Measurements from ENCODE around the gene OGFOD3.

The OGFOD3 gene

GRCh38 chr17:82446124-82446523 is 27.7 kb upstream of the OGFOD3 start:
- no peak for DNase-seq

- DNase-seq, result no peak
Measured at GRCh38 chr17:82445542-82445941, 27.2 kb upstream of the OGFOD3 start.

GRCh38 chr17:82444941-82445521 is 26.6 kb upstream of the OGFOD3 start:
- DNase-seq, result no peak

- no peak for DNase-seq
Measured at GRCh38 chr17:82444284-82444893, 26.0 kb upstream of the OGFOD3 start.

GRCh38 chr17:82443465-82444283 is 25.3 kb upstream of the OGFOD3 start:
- no peak for DNase-seq

GRCh38 chr17:82442643-82443464 is 24.5 kb upstream of the OGFOD3 start:
- no peak for DNase-seq

- no peak for DNase-seq
Measured at GRCh38 chr17:82441691-82442487, 23.5 kb upstream of the OGFOD3 start.

GRCh38 chr17:82440991-82441627 is 22.7 kb upstream of the OGFOD3 start:
- no peak for DNase-seq

GRCh38 chr17:82440469-82440981 is 22.1 kb upstream of the OGFOD3 start:
- no peak for DNase-seq

GRCh38 chr17:82439829-82440365 is 21.5 kb upstream of the OGFOD3 start:
- DNase-seq, result no peak

- no peak for DNase-seq
Measured at GRCh38 chr17:82439194-82439828, 20.9 kb upstream of the OGFOD3 start.

- no peak for DNase-seq
Measured at GRCh38 chr17:82438401-82439193, 20.2 kb upstream of the OGFOD3 start.

GRCh38 chr17:82437325-82437668 is 18.9 kb upstream of the OGFOD3 start:
- DNase-seq, result no peak

GRCh38 chr17:82436601-82437324 is 18.4 kb upstream of the OGFOD3 start:
- DNase-seq, result no peak

GRCh38 chr17:82435601-82436583 is 17.5 kb upstream of the OGFOD3 start:
- no peak for DNase-seq

- no peak for DNase-seq
Measured at GRCh38 chr17:82435103-82435502, 16.7 kb upstream of the OGFOD3 start.

GRCh38 chr17:82434216-82434565 is 15.8 kb upstream of the OGFOD3 start:
- no peak for DNase-seq

GRCh38 chr17:82433560-82434215 is 15.3 kb upstream of the OGFOD3 start:
- DNase-seq, result no peak

Data from SHP77 treated with DMSO at 0.1 percent for 48 hours (cell line).